Measurements from ENCODE around the gene TOMM40L. TPM values are rescaled to one million over a fixed set of nuclear protein-coding genes. Genes with fewer than 3 reads are reported as not detected.

TOMM40L gene
- polyA plus RNA-seq, 1 donor from 2014 or later, result 32.5 TPM

DNA sequence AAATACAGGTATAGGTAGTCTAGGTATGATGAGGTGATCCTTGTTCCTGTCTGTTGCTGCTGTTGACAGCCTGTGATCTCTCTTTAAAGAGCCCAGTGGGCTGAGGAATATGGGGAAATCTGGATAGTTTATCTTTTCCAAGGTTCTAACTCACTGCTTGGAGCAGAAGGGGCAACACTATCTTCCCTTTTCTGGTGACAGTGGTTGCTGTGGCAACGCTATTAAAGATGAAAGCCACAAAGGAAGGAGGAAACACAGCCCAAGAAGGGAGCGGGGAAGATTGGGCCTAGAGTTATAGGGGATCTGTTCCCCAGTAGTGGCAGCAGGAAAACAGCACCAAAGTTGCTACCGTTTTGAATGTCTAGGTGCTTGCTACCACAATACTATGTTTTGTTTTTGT, 41.5 kb downstream of the TOMM40L start:
- TF ChIP-seq, protein P1, sequence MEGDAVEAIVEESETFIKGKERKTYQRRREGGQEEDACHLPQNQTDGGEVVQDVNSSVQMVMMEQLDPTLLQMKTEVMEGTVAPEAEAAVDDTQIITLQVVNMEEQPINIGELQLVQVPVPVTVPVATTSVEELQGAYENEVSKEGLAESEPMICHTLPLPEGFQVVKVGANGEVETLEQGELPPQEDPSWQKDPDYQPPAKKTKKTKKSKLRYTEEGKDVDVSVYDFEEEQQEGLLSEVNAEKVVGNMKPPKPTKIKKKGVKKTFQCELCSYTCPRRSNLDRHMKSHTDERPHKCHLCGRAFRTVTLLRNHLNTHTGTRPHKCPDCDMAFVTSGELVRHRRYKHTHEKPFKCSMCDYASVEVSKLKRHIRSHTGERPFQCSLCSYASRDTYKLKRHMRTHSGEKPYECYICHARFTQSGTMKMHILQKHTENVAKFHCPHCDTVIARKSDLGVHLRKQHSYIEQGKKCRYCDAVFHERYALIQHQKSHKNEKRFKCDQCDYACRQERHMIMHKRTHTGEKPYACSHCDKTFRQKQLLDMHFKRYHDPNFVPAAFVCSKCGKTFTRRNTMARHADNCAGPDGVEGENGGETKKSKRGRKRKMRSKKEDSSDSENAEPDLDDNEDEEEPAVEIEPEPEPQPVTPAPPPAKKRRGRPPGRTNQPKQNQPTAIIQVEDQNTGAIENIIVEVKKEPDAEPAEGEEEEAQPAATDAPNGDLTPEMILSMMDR (IDR thresholded peaks at IDR 0.05; ENCODE audit: poor library complexity, severe bottlenecking), result no peak
- no peak for TF ChIP-seq EZH2 (IDR thresholded peaks at IDR 0.05; ENCODE audit: borderline replicate concordance, insufficient read depth, low read length, poor library complexity, severe bottlenecking)
- TF ChIP-seq TAF1 (IDR thresholded peaks at IDR 0.05; ENCODE audit: low read depth), result no peak
- TF ChIP-seq RAD21 (conservative IDR thresholded peaks at IDR 0.05), result no peak
- TF ChIP-seq, protein P2, sequence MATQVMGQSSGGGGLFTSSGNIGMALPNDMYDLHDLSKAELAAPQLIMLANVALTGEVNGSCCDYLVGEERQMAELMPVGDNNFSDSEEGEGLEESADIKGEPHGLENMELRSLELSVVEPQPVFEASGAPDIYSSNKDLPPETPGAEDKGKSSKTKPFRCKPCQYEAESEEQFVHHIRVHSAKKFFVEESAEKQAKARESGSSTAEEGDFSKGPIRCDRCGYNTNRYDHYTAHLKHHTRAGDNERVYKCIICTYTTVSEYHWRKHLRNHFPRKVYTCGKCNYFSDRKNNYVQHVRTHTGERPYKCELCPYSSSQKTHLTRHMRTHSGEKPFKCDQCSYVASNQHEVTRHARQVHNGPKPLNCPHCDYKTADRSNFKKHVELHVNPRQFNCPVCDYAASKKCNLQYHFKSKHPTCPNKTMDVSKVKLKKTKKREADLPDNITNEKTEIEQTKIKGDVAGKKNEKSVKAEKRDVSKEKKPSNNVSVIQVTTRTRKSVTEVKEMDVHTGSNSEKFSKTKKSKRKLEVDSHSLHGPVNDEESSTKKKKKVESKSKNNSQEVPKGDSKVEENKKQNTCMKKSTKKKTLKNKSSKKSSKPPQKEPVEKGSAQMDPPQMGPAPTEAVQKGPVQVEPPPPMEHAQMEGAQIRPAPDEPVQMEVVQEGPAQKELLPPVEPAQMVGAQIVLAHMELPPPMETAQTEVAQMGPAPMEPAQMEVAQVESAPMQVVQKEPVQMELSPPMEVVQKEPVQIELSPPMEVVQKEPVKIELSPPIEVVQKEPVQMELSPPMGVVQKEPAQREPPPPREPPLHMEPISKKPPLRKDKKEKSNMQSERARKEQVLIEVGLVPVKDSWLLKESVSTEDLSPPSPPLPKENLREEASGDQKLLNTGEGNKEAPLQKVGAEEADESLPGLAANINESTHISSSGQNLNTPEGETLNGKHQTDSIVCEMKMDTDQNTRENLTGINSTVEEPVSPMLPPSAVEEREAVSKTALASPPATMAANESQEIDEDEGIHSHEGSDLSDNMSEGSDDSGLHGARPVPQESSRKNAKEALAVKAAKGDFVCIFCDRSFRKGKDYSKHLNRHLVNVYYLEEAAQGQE (IDR thresholded peaks at IDR 0.05; ENCODE audit: borderline replicate concordance), result no peak
- no peak for TF ChIP-seq POLR2AphosphoS5 (IDR thresholded peaks at IDR 0.05)
- TF ChIP-seq SMC3 (conservative IDR thresholded peaks at IDR 0.05; ENCODE audit: poor library complexity), result no peak
- H3K27me3 ChIP-seq (ENCODE audit: insufficient read depth, low read depth, low read length), result no peaks in the 10 kb centered on the region
- no peaks in the 10 kb centered on the region for H3K9me2 ChIP-seq (ENCODE audit: insufficient read depth, low read length)
- no peaks in the 10 kb centered on the region for H3F3A ChIP-seq (ENCODE audit: insufficient read depth, low read length, poor library complexity, severe bottlenecking)
- peak overlapping the region; percentile 29 for H3K4me3 ChIP-seq (ENCODE audit: low read length)
- no peaks in the 10 kb centered on the region for H4K20me1 ChIP-seq (ENCODE audit: insufficient read depth)
- no peak overlapping the region for H3K9ac ChIP-seq (ENCODE audit: low read length)
- no peak overlapping the region for H3K27ac ChIP-seq (ENCODE audit: low read length)
- H3K4me2 ChIP-seq (ENCODE audit: low read length), result peak overlapping the region; percentile 25
- H3K36me3 ChIP-seq (ENCODE audit: insufficient read depth, low read length), result no peaks in the 10 kb centered on the region
- H3K9me3 ChIP-seq (ENCODE audit: low read length), result no peaks in the 10 kb centered on the region
- H2AFZ ChIP-seq (ENCODE audit: low read depth, low read length), result no peak overlapping the region
- H3K79me2 ChIP-seq (replicated peaks; ENCODE audit: insufficient read depth, low read length), result no peaks in the 10 kb centered on the region

DNA sequence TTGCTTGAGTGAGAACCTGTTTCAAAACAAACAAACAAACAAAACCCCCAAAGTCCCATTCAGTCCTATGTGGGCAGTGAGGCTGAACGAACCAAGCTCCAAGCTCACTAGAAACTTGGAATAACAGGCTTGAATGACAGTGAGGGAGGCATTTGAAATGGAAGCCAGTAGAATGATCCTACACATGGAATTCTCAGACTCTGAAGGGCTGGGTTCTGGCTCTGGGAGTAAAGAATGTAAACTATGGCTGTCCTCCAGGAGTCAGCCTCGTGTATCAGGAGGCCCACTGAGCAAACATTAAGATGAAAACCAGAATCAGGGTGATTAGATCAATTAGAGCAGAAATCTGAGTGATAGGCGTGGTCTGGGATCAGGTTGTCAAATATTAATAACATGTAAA, 47.5 kb downstream of the TOMM40L start:
- H3K36me3 ChIP-seq (ENCODE audit: insufficient read depth, low read length), result no peaks in the 10 kb centered on the region
- H3K4me2 ChIP-seq (ENCODE audit: low read length), result no peak overlapping the region
- no peak overlapping the region for H3K4me3 ChIP-seq (ENCODE audit: low read length)
- H4K20me1 ChIP-seq (ENCODE audit: insufficient read depth), result no peaks in the 10 kb centered on the region
- no peaks in the 10 kb centered on the region for H3F3A ChIP-seq (ENCODE audit: insufficient read depth, low read length, poor library complexity, severe bottlenecking)
- no peaks in the 10 kb centered on the region for H3K79me2 ChIP-seq (replicated peaks; ENCODE audit: insufficient read depth, low read length)
- H3K27ac ChIP-seq (ENCODE audit: low read length), result no peak overlapping the region
- H2AFZ ChIP-seq (ENCODE audit: low read depth, low read length), result no peak overlapping the region
- H3K9me2 ChIP-seq (ENCODE audit: insufficient read depth, low read length), result no peaks in the 10 kb centered on the region
- no peak for TF ChIP-seq MXI1 (conservative IDR thresholded peaks at IDR 0.05; ENCODE audit: poor library complexity, severe bottlenecking)
- TF ChIP-seq, protein P1 (IDR thresholded peaks at IDR 0.05; ENCODE audit: poor library complexity, severe bottlenecking), result no peak
- TF ChIP-seq POLR2AphosphoS5 (IDR thresholded peaks at IDR 0.05), result no peak
- TF ChIP-seq RAD21 (conservative IDR thresholded peaks at IDR 0.05), result no peak
- TF ChIP-seq EP300 (conservative IDR thresholded peaks at IDR 0.05; ENCODE audit: poor library complexity, severe bottlenecking), result no peak
- TF ChIP-seq, protein P2 (IDR thresholded peaks at IDR 0.05; ENCODE audit: borderline replicate concordance), result no peak
- no peak for TF ChIP-seq SMC3 (conservative IDR thresholded peaks at IDR 0.05; ENCODE audit: poor library complexity)
- TF ChIP-seq EZH2 (IDR thresholded peaks at IDR 0.05; ENCODE audit: borderline replicate concordance, insufficient read depth, low read length, poor library complexity, severe bottlenecking), result no peak
- no peak for TF ChIP-seq TAF1 (IDR thresholded peaks at IDR 0.05; ENCODE audit: low read depth)
- no peak overlapping the region for H3K9ac ChIP-seq (ENCODE audit: low read length)
- H3K27me3 ChIP-seq (ENCODE audit: insufficient read depth, low read depth, low read length), result no peaks in the 10 kb centered on the region
- no peaks in the 10 kb centered on the region for H3K9me3 ChIP-seq (ENCODE audit: low read length)
